GM19023 (cell line): Measurements from ENCODE around the gene TNFRSF8.

Experiments
- ATAC-seq: cut with Tn5 transposase; IDR thresholded peaks from one replicate; pipeline ENCODE4 v1.9.1; 2021; ENCODE audit warnings: mild to moderate bottlenecking, moderate library complexity; ENCODE audit not compliant: unreplicated experiment

The TNFRSF8 gene

DNA sequence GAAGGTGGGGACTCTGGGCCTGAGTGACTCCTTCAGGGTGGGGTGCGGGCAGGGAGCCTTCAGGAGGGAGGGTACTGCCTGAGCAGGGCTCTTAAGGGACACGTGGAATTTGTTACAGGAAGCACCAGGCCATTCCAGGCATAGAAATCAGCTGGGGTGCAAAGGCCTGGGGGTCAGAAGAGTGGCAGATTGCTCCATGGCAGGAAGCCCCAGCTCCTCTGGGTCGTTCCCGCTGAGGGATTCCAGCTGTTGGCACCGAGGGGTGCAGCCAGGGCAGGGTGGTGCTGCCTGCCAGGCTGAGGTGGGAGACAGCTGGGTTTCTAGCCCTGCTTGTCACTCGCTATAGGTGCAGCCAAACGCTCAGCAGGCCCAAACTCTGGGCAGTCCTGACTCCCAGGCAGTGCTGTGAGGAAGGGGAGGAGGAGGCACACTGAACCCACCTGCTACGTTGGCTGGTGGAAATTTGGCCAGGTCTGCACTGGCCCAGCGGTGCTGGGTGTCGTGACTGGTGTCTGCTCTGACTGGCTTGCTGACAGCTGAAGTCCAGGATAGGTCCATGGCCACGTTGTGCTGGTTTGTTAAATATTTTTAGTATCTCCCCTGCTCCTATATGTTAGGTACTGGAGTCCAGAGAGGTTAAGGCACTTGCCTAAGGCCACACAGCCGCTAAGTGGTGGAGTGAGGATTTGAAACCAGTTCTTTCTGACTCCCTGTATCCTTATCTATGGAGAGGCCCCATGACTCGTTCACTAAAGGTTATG lies 123.0 kb downstream of the TNFRSF8 start:
- ATAC-seq = no peak

GRCh38 chr1:12186679-12186985 lies 123.5 kb downstream of the TNFRSF8 start:
- no peak for ATAC-seq

- no peak for ATAC-seq
Observed at GRCh38 chr1:12188115-12188514, 125.0 kb downstream of the TNFRSF8 start.

- ATAC-seq = no peak
Observed at GRCh38 chr1:12188657-12189327, 125.7 kb downstream of the TNFRSF8 start.

DNA sequence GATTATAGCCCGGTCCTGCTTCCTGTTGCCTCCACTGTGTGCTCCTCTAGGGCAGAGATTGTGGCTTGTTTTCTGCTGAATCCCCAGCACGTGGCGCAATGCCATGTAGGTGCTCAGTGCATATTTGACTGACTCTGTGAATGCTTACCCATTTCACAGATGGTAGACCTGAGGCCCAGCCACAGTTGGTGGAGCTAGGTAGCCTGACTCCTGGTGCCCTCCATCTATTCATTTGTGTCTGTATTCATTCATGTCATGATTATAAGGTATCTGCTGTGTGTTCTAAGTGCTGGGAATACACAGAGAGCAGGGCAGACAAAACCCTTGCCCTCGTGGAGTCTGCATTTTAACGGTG lies 126.2 kb downstream of the TNFRSF8 start:
- ATAC-seq = no peak

GRCh38 chr1:12191242-12192032 lies 128.3 kb downstream of the TNFRSF8 start:
- no peak for ATAC-seq
